Measurements from ENCODE around the gene KLKB1. TPM values are rescaled to one million over a fixed set of nuclear protein-coding genes. Genes with fewer than 3 reads are reported as not detected.

Gene KLKB1
- total and polyA plus RNA-seq, 2 donors (not counting 1 experiment from before 2014, with no cell fraction given): 0.44 to 1.0 TPM

DNA sequence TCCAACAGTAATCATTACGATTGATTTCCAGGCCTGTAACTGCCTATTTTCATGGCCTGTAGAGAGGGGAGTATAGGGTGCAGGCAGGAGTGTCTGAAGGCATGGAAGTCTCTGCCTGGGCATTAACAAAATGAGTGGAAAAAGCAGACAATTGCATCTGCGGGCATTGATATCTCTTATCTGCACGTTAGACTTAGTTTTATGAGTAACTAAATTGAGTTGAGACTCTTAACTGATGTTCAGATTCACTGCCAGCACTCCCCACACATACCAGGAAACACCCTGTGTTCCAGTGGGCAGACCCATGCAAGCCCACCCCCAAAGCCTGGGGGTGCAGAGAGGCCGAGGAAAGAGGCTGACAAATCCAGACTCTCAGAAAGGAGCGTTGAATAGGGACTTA is 72.0 kb downstream of the KLKB1 start:
- CTCF ChIA-PET: no interaction called here

DNA sequence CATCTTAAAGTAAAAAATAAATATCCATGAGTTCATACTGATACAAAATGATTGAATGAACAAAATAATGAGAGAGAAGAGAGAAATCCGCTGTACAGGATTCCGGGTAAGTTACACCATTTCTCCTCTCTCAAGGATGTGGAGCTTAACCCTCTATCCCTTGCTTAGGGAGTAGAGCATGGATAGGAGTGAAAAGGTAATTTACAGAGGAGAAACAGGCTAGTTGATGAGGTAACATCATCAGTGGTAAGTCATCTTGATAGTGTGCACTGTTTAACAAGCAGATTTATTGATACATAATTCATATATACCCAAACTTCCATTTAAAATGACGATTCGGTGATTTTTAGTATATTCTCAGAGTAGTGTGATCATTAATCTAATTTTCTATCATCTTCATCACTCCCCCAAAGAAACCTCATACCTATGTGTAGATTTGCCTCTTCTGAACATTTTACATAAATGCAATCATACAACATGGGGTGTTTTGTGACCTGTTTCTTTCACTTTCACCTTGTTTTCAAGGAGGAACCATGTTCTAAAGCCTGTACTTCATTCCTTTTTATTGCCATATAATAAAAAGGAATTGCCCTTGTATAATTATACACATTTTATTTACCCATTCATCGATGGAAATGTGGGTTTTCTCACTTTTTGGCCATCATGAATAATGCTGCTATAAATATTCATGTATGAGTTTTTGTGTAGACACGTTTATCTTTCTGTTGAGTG is 73.5 kb downstream of the KLKB1 start:
- CTCF ChIA-PET: no interaction called here
- Histone ChIP-seq H3K79me2 (ENCODE audit: control insufficient read depth, insufficient read depth, low read length) (no peaks in the 10 kb centered on the region), H3K4me2 (replicated peaks; ENCODE audit: low read depth, low read length, poor library complexity, severe bottlenecking) (no peak overlapping the region), H3K9me3 (ENCODE audit: control extremely low read depth in 1 of 3, control insufficient read depth in 2 of 3, insufficient read depth in 1 of 3, low read length in 2 of 3) (no peaks in the 10 kb centered on the region), H4K20me1 (ENCODE audit: control insufficient read depth, insufficient read depth, low read length, poor library complexity, severe bottlenecking) (no peaks in the 10 kb centered on the region), H3K27ac (ENCODE audit: low read length in 2 of 2) (no peak overlapping the region), H3K4me1 (ENCODE audit: control insufficient read depth in 2 of 2, insufficient read depth in 2 of 2, low read length in 2 of 2) (no peaks in the 10 kb centered on the region), H3K27me3 (replicated peaks in 1 of 4; ENCODE audit: control extremely low read depth in 1 of 4, control insufficient read depth in 3 of 4, insufficient read depth in 4 of 4, low read length in 3 of 4) (peaks cover 0 to 5% (median 2%) of the 10 kb centered on the region in 4 experiments), H3K36me3 (replicated peaks in 1 of 2; ENCODE audit: control extremely low read depth in 1 of 2, control insufficient read depth in 1 of 2, extremely low read depth in 1 of 2, insufficient read depth in 2 of 2, low read length in 1 of 2) (no peaks in the 10 kb centered on the region), H3K9ac (ENCODE audit: low read length) (no peak overlapping the region), H3K4me3 (ENCODE audit: control extremely low read depth in 1 of 5, extremely low read depth in 1 of 5, insufficient read depth in 1 of 5, low read depth in 2 of 5, low read length in 4 of 5) (no peak overlapping the region), H2AFZ (ENCODE audit: insufficient read depth, low read depth, low read length, poor library complexity, severe bottlenecking) (no peak overlapping the region)
- Mint-ChIP-seq H3K9me3 (ENCODE audit: insufficient read depth) (no peaks in the 10 kb centered on the region), H3K27ac (no peak overlapping the region), H3K4me1 (no peaks in the 10 kb centered on the region), H3K4me3 (no peak overlapping the region), H3K27me3 (peaks cover 15% of the 10 kb centered on the region)
- intact Hi-C loops (cut with micrococcal nuclease): no loop called here
- ATAC-seq (ENCODE audit: low read depth) (no peak), DNase-seq (no peak)
- POLR2A ChIA-PET: no interaction called here
- no peak for TF ChIP-seq EZH2 (IDR thresholded peaks at IDR 0.05; ENCODE audit: borderline replicate concordance, insufficient read depth, low read depth, low read length, poor library complexity, severe bottlenecking)
- TF ChIP-seq, protein P1, sequence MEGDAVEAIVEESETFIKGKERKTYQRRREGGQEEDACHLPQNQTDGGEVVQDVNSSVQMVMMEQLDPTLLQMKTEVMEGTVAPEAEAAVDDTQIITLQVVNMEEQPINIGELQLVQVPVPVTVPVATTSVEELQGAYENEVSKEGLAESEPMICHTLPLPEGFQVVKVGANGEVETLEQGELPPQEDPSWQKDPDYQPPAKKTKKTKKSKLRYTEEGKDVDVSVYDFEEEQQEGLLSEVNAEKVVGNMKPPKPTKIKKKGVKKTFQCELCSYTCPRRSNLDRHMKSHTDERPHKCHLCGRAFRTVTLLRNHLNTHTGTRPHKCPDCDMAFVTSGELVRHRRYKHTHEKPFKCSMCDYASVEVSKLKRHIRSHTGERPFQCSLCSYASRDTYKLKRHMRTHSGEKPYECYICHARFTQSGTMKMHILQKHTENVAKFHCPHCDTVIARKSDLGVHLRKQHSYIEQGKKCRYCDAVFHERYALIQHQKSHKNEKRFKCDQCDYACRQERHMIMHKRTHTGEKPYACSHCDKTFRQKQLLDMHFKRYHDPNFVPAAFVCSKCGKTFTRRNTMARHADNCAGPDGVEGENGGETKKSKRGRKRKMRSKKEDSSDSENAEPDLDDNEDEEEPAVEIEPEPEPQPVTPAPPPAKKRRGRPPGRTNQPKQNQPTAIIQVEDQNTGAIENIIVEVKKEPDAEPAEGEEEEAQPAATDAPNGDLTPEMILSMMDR (IDR thresholded peaks at IDR 0.05): no peak
- WGBS (ENCODE audit: insufficient coverage): no CpG with 5 or more reads among the region's 6 CpGs

More for the DNA sequence above, 72.0 kb downstream of the KLKB1 start:
- WGBS (ENCODE audit: insufficient coverage): 86% methylated on average over 2 of the region's 5 CpGs
- Histone ChIP-seq H3K79me2 (ENCODE audit: control insufficient read depth, insufficient read depth, low read length) (no peaks in the 10 kb centered on the region), H3K36me3 (replicated peaks in 1 of 2; ENCODE audit: control extremely low read depth in 1 of 2, control insufficient read depth in 1 of 2, extremely low read depth in 1 of 2, insufficient read depth in 2 of 2, low read length in 1 of 2) (no peaks in the 10 kb centered on the region), H3K27ac (ENCODE audit: low read length in 2 of 2) (no peak overlapping the region), H3K4me2 (replicated peaks; ENCODE audit: low read depth, low read length, poor library complexity, severe bottlenecking) (no peak overlapping the region), H3K4me3 (ENCODE audit: control extremely low read depth in 1 of 5, extremely low read depth in 1 of 5, insufficient read depth in 1 of 5, low read depth in 2 of 5, low read length in 4 of 5) (no peak overlapping the region), H3K9me3 (ENCODE audit: control extremely low read depth in 1 of 3, control insufficient read depth in 2 of 3, insufficient read depth in 1 of 3, low read length in 2 of 3) (no peaks in the 10 kb centered on the region), H3K9ac (ENCODE audit: low read length) (no peak overlapping the region), H2AFZ (ENCODE audit: insufficient read depth, low read depth, low read length, poor library complexity, severe bottlenecking) (no peak overlapping the region), H3K4me1 (ENCODE audit: control insufficient read depth in 2 of 2, insufficient read depth in 2 of 2, low read length in 2 of 2) (no peaks in the 10 kb centered on the region), H3K27me3 (replicated peaks in 1 of 4; ENCODE audit: control extremely low read depth in 1 of 4, control insufficient read depth in 3 of 4, insufficient read depth in 4 of 4, low read length in 3 of 4) (peaks cover 0 to 5% (median 2%) of the 10 kb centered on the region in 4 experiments), H4K20me1 (ENCODE audit: control insufficient read depth, insufficient read depth, low read length, poor library complexity, severe bottlenecking) (no peaks in the 10 kb centered on the region)
- no peak overlapping the region for H3K4me3 Mint-ChIP-seq
- intact Hi-C loops (cut with micrococcal nuclease): no loop called here
- TF ChIP-seq, protein P1 (IDR thresholded peaks at IDR 0.05): no peak
- TF ChIP-seq EZH2 (IDR thresholded peaks at IDR 0.05; ENCODE audit: borderline replicate concordance, insufficient read depth, low read depth, low read length, poor library complexity, severe bottlenecking): no peak
- POLR2A ChIA-PET: no interaction called here
- ATAC-seq (ENCODE audit: low read depth): no peak
- no peak overlapping the region for H3K27ac Mint-ChIP-seq
- no peak for DNase-seq
- H3K4me1 Mint-ChIP-seq: no peaks in the 10 kb centered on the region
- peaks cover 13% of the 10 kb centered on the region for H3K27me3 Mint-ChIP-seq
- H3K9me3 Mint-ChIP-seq (ENCODE audit: insufficient read depth): no peaks in the 10 kb centered on the region

Data from B cell (primary cell).